ENCODE measurements around the gene PTCH1.
A peak's percentile ranks its signal among the peaks of the same experiment; 100 is the strongest.

PTCH1 gene

GRCh38 chr9:95497772-95498171, 19.0 kb downstream of the PTCH1 start:
- no peak for DNase-seq

GRCh38 chr9:95496687-95497086, 20.1 kb downstream of the PTCH1 start:
- DNase-seq, result no peak

- DNase-seq, result no peak
Observed at GRCh38 chr9:95495961-95496360, 20.8 kb downstream of the PTCH1 start.

- no peak for DNase-seq
Observed at GRCh38 chr9:95495529-95495928, 21.2 kb downstream of the PTCH1 start.

GRCh38 chr9:95494416-95495371, 22.1 kb downstream of the PTCH1 start:
- peak; percentile 57 for DNase-seq

- peak; percentile 64 for DNase-seq
Observed at GRCh38 chr9:95494022-95494415, 22.8 kb downstream of the PTCH1 start.

GRCh38 chr9:95493402-95493801, 23.4 kb downstream of the PTCH1 start:
- no peak for DNase-seq

GRCh38 chr9:95491543-95492320, 25.0 kb downstream of the PTCH1 start:
- DNase-seq, result no peak

- DNase-seq, result no peak
Observed at GRCh38 chr9:95488954-95489353, 27.8 kb downstream of the PTCH1 start.

- no peak for DNase-seq
Observed at GRCh38 chr9:95486318-95486717, 30.5 kb downstream of the PTCH1 start.

- no peak for DNase-seq
Observed at GRCh38 chr9:95484225-95484624, 32.5 kb downstream of the PTCH1 start.

- DNase-seq, result no peak
Observed at GRCh38 chr9:95483431-95483830, 33.3 kb downstream of the PTCH1 start.

GRCh38 chr9:95482621-95483020, 34.1 kb downstream of the PTCH1 start:
- no peak for DNase-seq

- no peak for DNase-seq
Observed at GRCh38 chr9:95481000-95481399, 35.8 kb downstream of the PTCH1 start.

GRCh38 chr9:95480346-95480745, 36.4 kb downstream of the PTCH1 start:
- no peak for DNase-seq

- no peak for DNase-seq
Observed at GRCh38 chr9:95479330-95479729, 37.4 kb downstream of the PTCH1 start.

GRCh38 chr9:95478335-95478734, 38.4 kb downstream of the PTCH1 start:
- no peak for DNase-seq

GRCh38 chr9:95477885-95478284, 38.9 kb downstream of the PTCH1 start:
- DNase-seq, result no peak

GRCh38 chr9:95477441-95477840, 39.3 kb downstream of the PTCH1 start:
- DNase-seq, result no peak

GRCh38 chr9:95468791-95469190, 48.0 kb downstream of the PTCH1 start:
- DNase-seq, result no peak

- DNase-seq, result no peak
Observed at GRCh38 chr9:95465115-95465514, 51.7 kb downstream of the PTCH1 start.

- no peak for DNase-seq
Observed at GRCh38 chr9:95463148-95464060, 53.4 kb downstream of the PTCH1 start.

All from NCI-H1694 (cell line).